Endometrial microvascular endothelial cells (primary cell): Measurements from ENCODE around the gene YDJC. TPM values are rescaled to one million over a fixed set of nuclear protein-coding genes. Genes with fewer than 3 reads are reported as not detected.

Experiments
- in situ Hi-C: cut with HindIII; loops from 2 replicates; pipeline ENCODE4 v1.10.0; 2017; ENCODE audit warnings: low sequenced_read_pairs, low pct_unique_long_range_greater_than_20kb; ENCODE audit errors: inconsistent ontology term
- total RNA-seq: library from RNA; depleted of rRNA; stranded (reverse); fragments of >200 nt; gene quantifications from one replicate; pipeline ENCODE4 v1.2.3, GENCODE V29; 2015; ENCODE audit errors: inconsistent ontology term

Gene YDJC
- total RNA-seq, 1 donor from 2014 or later, result 75.8 TPM

- in situ Hi-C loops, result no loop called here
These were observed 6.1 kb upstream of the YDJC start for GRCh38 chr22:21635771-21636510.

- in situ Hi-C loops, result no loop called here
These were observed 5.0 kb upstream of the YDJC start for GRCh38 chr22:21634844-21635243.

GRCh38 chr22:21634081-21634480 is 4.3 kb upstream of the YDJC start:
- in situ Hi-C loops, result no loop called here

GRCh38 chr22:21633481-21633880 is 3.7 kb upstream of the YDJC start:
- in situ Hi-C loops, result no loop called here

GRCh38 chr22:21632931-21633330 is 3.1 kb upstream of the YDJC start:
- in situ Hi-C loops, result no loop called here

- in situ Hi-C loops, result no loop called here
These were observed 2.5 kb upstream of the YDJC start, which contains the start of gene CCDC116 for GRCh38 chr22:21632237-21632895. Gene CCDC116 (plus strand): TSS chr22:21632760. CDS start chr22:21633182, 422 bp downstream.

- in situ Hi-C loops, result no loop called here
These were observed 1.2 kb upstream of the YDJC start for GRCh38 chr22:21631025-21631424.

- in situ Hi-C loops, result no loop called here
These were observed 1.2 kb downstream of the YDJC start for GRCh38 chr22:21628386-21629254.

- in situ Hi-C loops, result no loop called here
These were observed 2.9 kb downstream of the YDJC start for GRCh38 chr22:21626735-21627469.

- in situ Hi-C loops, result no loop called here
These were observed 3.6 kb downstream of the YDJC start for GRCh38 chr22:21626073-21626734.

GRCh38 chr22:21624880-21625791 is 4.7 kb downstream of the YDJC start:
- in situ Hi-C loops, result no loop called here

- in situ Hi-C loops, result no loop called here
These were observed 5.5 kb downstream of the YDJC start for GRCh38 chr22:21624120-21624879.

- in situ Hi-C loops, result no loop called here
These were observed 6.2 kb downstream of the YDJC start for GRCh38 chr22:21623648-21623970.

- in situ Hi-C loops, result no loop called here
These were observed 6.7 kb downstream of the YDJC start for GRCh38 chr22:21622919-21623647.

GRCh38 chr22:21622011-21622918 is 7.6 kb downstream of the YDJC start:
- in situ Hi-C loops, result no loop called here
